Epithelial cell of proximal tubule (primary cell): Measurements from ENCODE around the gene BRD3OS. TPM values are rescaled to one million over a fixed set of nuclear protein-coding genes. Genes with fewer than 3 reads are reported as not detected.

Experiments used
- DNase-seq: peaks from one replicate; pipeline ENCODE4 v3.0.0-alpha.2; 2011; ENCODE audit warnings: low read depth
- H3K4me3 ChIP-seq: 2 replicates; pipeline ENCODE4 v1.5.1; 2011; ENCODE audit warnings: low read depth, mild to moderate bottlenecking, low read length
- total RNA-seq: library from RNA; depleted of rRNA; stranded (reverse); fragments of >200 nt; gene quantifications from 2 replicates; pipeline ENCODE4 v1.2.3, GENCODE V29; 2015
- TF ChIP-seq, protein P1 (sequence below): conservative IDR thresholded peaks from 2 replicates; pipeline ENCODE4 v1.5.1; 2012; ENCODE audit warnings: low read depth, mild to moderate bottlenecking, low read length

The BRD3OS gene
- total RNA-seq, 1 donor from 2014 or later = 22.7 TPM

GRCh38 chr9:134057751-134058701, 32.7 kb downstream of the BRD3OS start:
- DNase-seq = no peak
- H3K4me3 ChIP-seq = no peak overlapping the region
- TF ChIP-seq, protein P1, sequence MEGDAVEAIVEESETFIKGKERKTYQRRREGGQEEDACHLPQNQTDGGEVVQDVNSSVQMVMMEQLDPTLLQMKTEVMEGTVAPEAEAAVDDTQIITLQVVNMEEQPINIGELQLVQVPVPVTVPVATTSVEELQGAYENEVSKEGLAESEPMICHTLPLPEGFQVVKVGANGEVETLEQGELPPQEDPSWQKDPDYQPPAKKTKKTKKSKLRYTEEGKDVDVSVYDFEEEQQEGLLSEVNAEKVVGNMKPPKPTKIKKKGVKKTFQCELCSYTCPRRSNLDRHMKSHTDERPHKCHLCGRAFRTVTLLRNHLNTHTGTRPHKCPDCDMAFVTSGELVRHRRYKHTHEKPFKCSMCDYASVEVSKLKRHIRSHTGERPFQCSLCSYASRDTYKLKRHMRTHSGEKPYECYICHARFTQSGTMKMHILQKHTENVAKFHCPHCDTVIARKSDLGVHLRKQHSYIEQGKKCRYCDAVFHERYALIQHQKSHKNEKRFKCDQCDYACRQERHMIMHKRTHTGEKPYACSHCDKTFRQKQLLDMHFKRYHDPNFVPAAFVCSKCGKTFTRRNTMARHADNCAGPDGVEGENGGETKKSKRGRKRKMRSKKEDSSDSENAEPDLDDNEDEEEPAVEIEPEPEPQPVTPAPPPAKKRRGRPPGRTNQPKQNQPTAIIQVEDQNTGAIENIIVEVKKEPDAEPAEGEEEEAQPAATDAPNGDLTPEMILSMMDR = no peak

- H3K4me3 ChIP-seq = no peak overlapping the region
Measured at GRCh38 chr9:134058716-134059115, 33.4 kb downstream of the BRD3OS start.

GRCh38 chr9:134059188-134059641, 33.9 kb downstream of the BRD3OS start:
- DNase-seq = no peak
- no peak overlapping the region for H3K4me3 ChIP-seq
- TF ChIP-seq, protein P1 = no peak

More at GRCh38 chr9:134058716-134059115, 33.4 kb downstream of the BRD3OS start:
- TF ChIP-seq, protein P1 = no peak
- DNase-seq = no peak

DNA sequence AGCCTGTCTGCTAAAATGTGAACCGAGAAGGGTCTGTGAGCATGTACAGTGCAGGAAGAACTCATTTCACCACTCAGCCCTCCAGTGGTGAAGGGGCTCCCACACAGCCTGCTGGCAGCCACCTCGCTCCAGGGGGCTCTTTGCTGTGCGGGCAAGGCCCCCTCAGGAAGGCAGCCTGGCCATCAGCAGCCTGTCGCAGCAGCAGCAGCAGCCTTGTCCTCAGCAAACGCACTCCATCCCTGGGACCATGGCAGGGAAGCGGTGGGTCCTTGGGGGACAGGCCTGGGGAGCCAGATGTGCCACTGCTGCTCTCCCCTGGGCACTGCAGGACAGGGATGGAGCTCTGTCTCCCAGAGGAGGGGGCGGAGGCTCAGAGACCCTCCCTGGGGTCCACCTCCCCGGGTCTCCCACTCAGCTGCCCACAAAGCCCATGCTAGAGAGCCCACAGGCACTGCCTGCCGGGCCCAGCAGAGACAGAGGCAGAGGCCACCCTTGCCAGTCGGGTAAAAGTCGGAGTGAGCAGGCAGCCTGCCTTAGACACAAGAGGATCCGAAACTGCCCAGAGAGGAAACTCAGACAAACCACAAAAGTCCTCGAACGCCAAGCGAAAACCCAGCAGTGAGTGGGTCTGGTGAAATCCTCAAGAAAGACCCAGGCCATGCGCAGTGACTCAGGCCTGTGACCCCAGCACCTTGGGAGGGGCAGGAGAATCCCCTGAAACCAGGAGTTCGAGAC, 34.5 kb downstream of the BRD3OS start:
- DNase-seq = no peak
- TF ChIP-seq, protein P1 = no peak
- H3K4me3 ChIP-seq = no peak overlapping the region

DNA sequence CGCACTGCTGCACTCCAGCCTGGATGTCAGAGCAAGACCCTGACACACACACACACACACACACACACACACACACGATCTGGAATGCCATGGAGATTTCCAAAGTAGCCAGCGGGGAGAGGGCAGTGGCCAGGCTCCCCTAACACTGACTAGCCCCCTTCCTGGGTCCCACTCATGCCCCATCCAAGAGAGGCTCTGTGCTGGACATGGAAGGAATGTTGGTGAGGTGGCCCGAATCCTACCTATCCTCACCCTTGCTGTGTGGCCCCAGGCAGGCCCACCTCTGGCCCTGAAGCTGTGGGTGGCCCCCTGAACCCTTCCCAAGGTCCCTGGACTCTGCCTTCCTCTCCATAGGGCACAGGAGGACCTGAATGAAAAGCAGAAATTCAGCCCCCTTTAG, 35.3 kb downstream of the BRD3OS start:
- TF ChIP-seq, protein P1 = no peak
- no peak for DNase-seq
- H3K4me3 ChIP-seq = no peak overlapping the region

DNA sequence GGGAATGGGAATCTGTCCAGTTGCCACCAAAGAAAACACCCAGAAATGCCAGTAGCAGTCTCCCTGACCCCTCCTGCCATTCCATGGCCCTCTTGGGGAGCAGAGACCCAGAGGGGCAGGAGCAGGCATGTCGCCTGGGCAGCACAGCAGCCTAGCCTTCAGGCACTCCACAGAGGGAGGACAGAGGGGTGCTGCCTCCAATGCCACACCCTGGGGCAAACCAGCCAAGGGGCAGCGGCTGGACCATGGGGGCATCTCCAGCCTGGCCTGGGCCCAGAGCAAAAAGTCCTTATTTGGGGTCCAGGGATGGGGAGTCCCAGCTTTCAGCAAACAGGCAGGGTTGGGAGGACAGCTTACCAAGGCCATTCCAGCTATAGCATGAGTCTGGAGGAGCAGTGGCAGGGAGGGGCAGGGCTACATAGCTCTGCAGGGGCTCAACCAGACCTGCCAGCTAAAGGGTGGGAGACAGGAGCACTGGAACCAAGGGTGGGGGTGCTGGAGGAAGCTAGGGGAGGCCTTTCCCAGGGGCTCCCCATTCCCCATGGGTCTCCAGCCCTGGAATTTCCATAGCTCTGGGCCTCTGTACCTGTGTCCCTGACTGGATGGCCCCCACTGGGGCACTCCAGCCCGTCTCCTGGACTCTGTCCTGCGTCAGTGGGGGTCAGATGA, 35.9 kb downstream of the BRD3OS start:
- no peak overlapping the region for H3K4me3 ChIP-seq
- DNase-seq = no peak
- TF ChIP-seq, protein P1 = no peak
